Ectodermal cell (in vitro differentiated cells): ENCODE data around the gene RABIF.
"Not testable (repeated sequence)": the region's sequence is repeated elsewhere in the genome, so short reads cannot be mapped to it uniquely, and the experiment has no call there.

Source experiments
- H3K27ac ChIP-seq: 2 replicates; pipeline ENCODE4 v1.7.0; 2013; ENCODE audit warnings: mild to moderate bottlenecking, low read depth, low read length; ENCODE audit not compliant: insufficient read depth, poor library complexity, severe bottlenecking
- H3K27me3 ChIP-seq: 2 replicates; pipeline ENCODE4 v1.7.0; 2013; ENCODE audit warnings: mild to moderate bottlenecking, low read length; ENCODE audit not compliant: insufficient read depth, control insufficient read depth, poor library complexity, severe bottlenecking
- H3K36me3 ChIP-seq: one replicate; pipeline ENCODE4 v1.7.0; 2013; ENCODE audit warnings: low read length; ENCODE audit not compliant: control insufficient read depth, insufficient read depth
- H3K4me1 ChIP-seq: one replicate; pipeline ENCODE4 v1.7.0; 2013; ENCODE audit warnings: low read length; ENCODE audit not compliant: control insufficient read depth, insufficient read depth
- H3K4me3 ChIP-seq: 2 replicates; pipeline ENCODE4 v1.7.0; 2013; ENCODE audit warnings: low read depth, low read length, control low read depth; ENCODE audit not compliant: insufficient read depth
- H3K9me3 ChIP-seq: 2 replicates; pipeline ENCODE4 v1.7.0; 2013; ENCODE audit warnings: mild to moderate bottlenecking, low read length, moderate library complexity; ENCODE audit not compliant: control insufficient read depth
- WGBS, 2 experiments: methylation state at CpG; one replicate each; pipeline ENCODE4 v1.1.7; 2013; ENCODE audit warnings: missing lambda C conversion rate in 2 of 2; 5-methylcytosine and 5-hydroxymethylcytosine counted together

Gene RABIF

GRCh38 chr1:202915146-202915545 lies 26.2 kb upstream of the RABIF start:
- Histone ChIP-seq H3K27ac (no peak overlapping the region), H3K27me3 (no peaks in the 10 kb centered on the region), H3K9me3 (no peaks in the 10 kb centered on the region), H3K4me3 (no peak overlapping the region), H3K36me3 (peaks cover 43% of the 10 kb centered on the region), H3K4me1 (no peaks in the 10 kb centered on the region)

GRCh38 chr1:202912476-202912875 lies 23.5 kb upstream of the RABIF start:
- H3K4me3 ChIP-seq, H3K27ac ChIP-seq, H3K9me3 ChIP-seq, H3K4me1 ChIP-seq, H3K27me3 ChIP-seq: not testable (repeated sequence)
- 96 to 97% methylated on average over 4 of the region's 4 CpGs for WGBS, 2 experiments
- peaks cover 32% of the 10 kb centered on the region for H3K36me3 ChIP-seq

DNA sequence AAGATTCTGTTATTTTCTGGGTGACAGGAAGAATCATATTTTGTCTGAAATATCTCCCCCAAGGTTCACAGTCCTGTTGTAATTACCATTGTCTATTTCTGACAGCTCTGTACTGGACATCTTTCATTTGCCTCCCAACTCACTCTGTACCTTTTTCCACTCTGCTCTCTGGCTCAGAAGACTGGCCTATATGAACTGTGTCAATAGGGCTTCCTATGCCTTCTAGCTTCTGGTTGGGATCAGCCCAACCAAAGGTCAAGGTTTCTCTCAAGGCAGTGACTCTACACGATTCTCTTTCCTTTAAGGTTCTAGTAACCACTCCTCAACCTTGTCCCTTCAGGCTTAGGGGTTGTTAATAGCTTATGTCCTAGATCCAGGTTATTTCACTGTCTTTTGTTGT lies 20.5 kb upstream of the RABIF start:
- no peaks in the 10 kb centered on the region for H3K27me3 ChIP-seq
- WGBS, 2 experiments = 75 to 97% methylated on average over 1 of the region's 1 CpG
- no peak overlapping the region for H3K4me3 ChIP-seq
- H3K4me1 ChIP-seq = no peaks in the 10 kb centered on the region
- H3K27ac ChIP-seq = no peak overlapping the region
- H3K9me3 ChIP-seq = no peaks in the 10 kb centered on the region
- peaks cover 16% of the 10 kb centered on the region for H3K36me3 ChIP-seq

DNA sequence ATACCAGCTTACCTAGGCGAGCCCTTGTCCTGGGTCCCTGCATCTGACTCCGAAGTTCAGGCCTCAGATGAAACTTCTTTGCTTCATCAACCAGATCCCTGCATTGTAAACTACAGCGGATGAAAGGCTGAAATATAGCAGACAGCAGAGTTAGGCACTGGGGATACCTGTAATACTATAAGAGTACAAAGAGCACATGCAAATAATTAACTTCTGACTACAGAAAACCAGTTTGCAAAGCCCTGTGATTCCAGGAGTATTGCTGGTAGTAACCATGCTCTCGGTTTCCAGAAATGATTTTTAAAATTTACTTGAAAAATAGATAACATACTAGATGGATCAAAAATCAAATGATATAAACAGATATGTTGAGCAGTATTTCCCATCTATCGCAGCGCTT lies 20.0 kb upstream of the RABIF start:
- Histone ChIP-seq H3K27ac (no peak overlapping the region), H3K4me1 (no peaks in the 10 kb centered on the region), H3K9me3 (no peaks in the 10 kb centered on the region), H3K4me3 (no peak overlapping the region), H3K27me3 (no peaks in the 10 kb centered on the region), H3K36me3 (peaks cover 16% of the 10 kb centered on the region)
- WGBS, 2 experiments = 97 to 98% methylated on average over 4 to 6 of the region's 6 CpGs

GRCh38 chr1:202905331-202905730 lies 16.4 kb upstream of the RABIF start:
- Histone ChIP-seq H3K27ac (no peak overlapping the region), H3K4me1 (no peaks in the 10 kb centered on the region), H3K36me3 (peaks cover 9% of the 10 kb centered on the region), H3K27me3 (no peaks in the 10 kb centered on the region), H3K9me3 (no peaks in the 10 kb centered on the region), H3K4me3 (no peak overlapping the region)
- 62% methylated on average over 4 of the region's 4 CpGs for WGBS, 2 experiments

DNA sequence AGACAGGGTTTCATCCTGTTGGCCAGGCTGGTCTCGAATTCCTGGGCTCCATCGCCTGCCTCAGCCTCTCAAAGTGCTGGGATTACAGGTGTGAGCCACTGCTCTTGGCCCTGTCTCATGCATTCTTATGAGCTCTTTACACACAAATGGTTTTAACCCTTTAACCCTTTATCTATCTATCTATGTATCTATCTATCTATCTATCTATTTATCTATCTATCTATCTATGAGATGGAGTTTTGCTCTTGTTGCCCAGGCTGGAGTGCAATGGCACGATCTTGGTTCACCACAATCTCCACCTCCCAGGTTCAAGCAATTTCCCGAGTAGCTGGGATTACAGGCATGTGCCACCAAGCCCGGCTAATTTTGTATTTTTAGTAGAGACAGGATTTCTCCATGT lies 14.9 kb upstream of the RABIF start:
- 89 to 94% methylated on average over 5 of the region's 5 CpGs for WGBS, 2 experiments
- not testable (repeated sequence) for H3K4me3 ChIP-seq, H3K9me3 ChIP-seq, H3K36me3 ChIP-seq, H3K27me3 ChIP-seq, H3K4me1 ChIP-seq, H3K27ac ChIP-seq

GRCh38 chr1:202901555-202901954 lies 12.6 kb upstream of the RABIF start:
- no peaks in the 10 kb centered on the region for H3K9me3 ChIP-seq
- peaks cover 4% of the 10 kb centered on the region for H3K36me3 ChIP-seq
- H3K27ac ChIP-seq = no peak overlapping the region
- H3K4me3 ChIP-seq = no peak overlapping the region
- H3K4me1 ChIP-seq = no peaks in the 10 kb centered on the region
- no peaks in the 10 kb centered on the region for H3K27me3 ChIP-seq
- WGBS, 2 experiments = 98 to 100% methylated on average over 3 of the region's 4 CpGs

DNA sequence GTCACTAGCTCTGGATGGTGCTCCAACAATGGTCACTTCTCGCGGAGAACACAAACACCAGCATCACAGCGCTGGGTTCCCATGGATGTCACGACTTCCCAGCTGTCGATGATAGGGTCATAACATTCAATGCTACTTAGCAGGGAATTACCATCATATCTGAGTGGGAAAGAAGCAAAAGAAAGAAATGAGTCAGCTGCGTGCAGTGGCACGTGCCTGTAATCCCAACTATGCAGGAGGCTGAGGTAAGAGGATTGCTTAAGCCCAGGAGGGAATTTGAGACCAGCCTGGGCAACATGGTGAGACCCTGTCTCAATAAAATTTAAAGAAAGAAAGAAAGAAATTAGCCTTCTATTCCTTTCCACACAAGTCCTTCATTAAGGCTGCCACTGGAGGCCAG lies 3.6 kb upstream of the RABIF start:
- Histone ChIP-seq H3K27ac (no peak overlapping the region), H3K36me3 (peaks cover 24% of the 10 kb centered on the region), H3K9me3 (no peaks in the 10 kb centered on the region), H3K4me3 (no peak overlapping the region), H3K27me3 (no peaks in the 10 kb centered on the region), H3K4me1 (no peaks in the 10 kb centered on the region)
- 95 to 97% methylated on average over 7 of the region's 7 CpGs for WGBS, 2 experiments

DNA sequence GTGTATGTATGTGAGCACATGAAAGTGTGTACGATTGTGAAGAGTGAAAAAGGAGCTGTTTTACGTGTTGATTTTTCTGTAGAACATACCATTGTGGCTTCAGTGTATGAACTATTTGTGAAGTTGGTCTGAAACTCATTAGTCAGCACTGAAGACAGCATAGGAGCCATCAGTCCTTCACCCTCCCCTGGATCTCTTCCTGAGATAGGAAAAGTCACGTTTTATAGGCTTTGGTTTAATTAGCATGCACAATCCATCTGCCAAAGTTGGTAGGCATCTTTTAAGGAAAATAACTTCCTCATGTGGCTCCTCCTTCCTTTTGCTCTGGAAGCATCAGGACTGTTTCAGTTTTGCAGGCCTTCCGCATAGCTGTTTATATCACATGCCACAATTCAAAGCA lies 1.4 kb upstream of the RABIF start:
- WGBS, 2 experiments = 91 to 92% methylated on average over 4 of the region's 4 CpGs
- no peaks in the 10 kb centered on the region for H3K4me1 ChIP-seq

GRCh38 chr1:202888221-202888530 lies 773 bp downstream of the RABIF start:
- Histone ChIP-seq H3K9me3 (no peaks in the 10 kb centered on the region), H3K27ac (peak overlapping the region; percentile 68), H3K4me3 (peak overlapping the region; percentile 60), H3K4me1 (no peaks in the 10 kb centered on the region), H3K27me3 (no peaks in the 10 kb centered on the region), H3K36me3 (peaks cover 11% of the 10 kb centered on the region)
- 2 to 4% methylated on average over 9 of the region's 10 CpGs for WGBS, 2 experiments

More for the DNA sequence above, 1.4 kb upstream of the RABIF start:
- Histone ChIP-seq H3K4me3 (no peak overlapping the region), H3K36me3 (peaks cover 20% of the 10 kb centered on the region), H3K27ac (no peak overlapping the region), H3K9me3 (no peaks in the 10 kb centered on the region), H3K27me3 (no peaks in the 10 kb centered on the region)

- H3K9me3 ChIP-seq = no peaks in the 10 kb centered on the region
- no peak overlapping the region for H3K27ac ChIP-seq
- WGBS, 2 experiments = 93 to 94% methylated on average over 10 of the region's 10 CpGs
- H3K36me3 ChIP-seq = peaks cover 5% of the 10 kb centered on the region
- H3K4me3 ChIP-seq = no peak overlapping the region
- H3K27me3 ChIP-seq = no peaks in the 10 kb centered on the region
- no peaks in the 10 kb centered on the region for H3K4me1 ChIP-seq
Measured at GRCh38 chr1:202880961-202881460, 7.9 kb downstream of the RABIF start.
